Smooth muscle cell (in vitro differentiated cells): ENCODE results near the gene LAMC3. TPM values are rescaled to one million over a fixed set of nuclear protein-coding genes. Genes with fewer than 3 reads are reported as not detected.
A peak's percentile ranks its signal among the peaks of the same experiment; 100 is the strongest.

Source experiments
- DNase-seq: peaks from one replicate; lab custom pipeline; 2025; ENCODE audit not compliant: unreplicated experiment; lab: John Stamatoyannopoulos, UW
- H2AFZ ChIP-seq: fragments of 200-600 bp; sonication (generic); 2 replicates; pipeline ENCODE4 v1.6.0; 2016; ENCODE audit warnings: antibody characterized with exemption, low read depth, mild to moderate bottlenecking
- H3F3A ChIP-seq: fragments of 200-600 bp; sonication (generic); 2 replicates; pipeline ENCODE4 v1.6.0; 2017; ENCODE audit warnings: antibody characterized with exemption, low read depth
- H3K27ac ChIP-seq: fragments of 200-600 bp; sonication (generic); 2 replicates; pipeline ENCODE4 v1.5.1; 2016; ENCODE audit warnings: low read depth, mild to moderate bottlenecking
- H3K27me3 ChIP-seq: fragments of 200-600 bp; sonication (generic); 2 replicates; pipeline ENCODE4 v1.6.1; 2016; ENCODE audit warnings: low read depth, mild to moderate bottlenecking
- H3K36me3 ChIP-seq: fragments of 200-600 bp; sonication (generic); 2 replicates; pipeline ENCODE4 v1.5.1; 2016; ENCODE audit warnings: low read depth
- H3K4me1 ChIP-seq: fragments of 200-600 bp; sonication (generic); 2 replicates; pipeline ENCODE4 v1.5.1; 2016; ENCODE audit warnings: low read depth
- H3K4me2 ChIP-seq: fragments of 200-600 bp; sonication (generic); 2 replicates; pipeline ENCODE4 v1.6.0; 2016; ENCODE audit warnings: mild to moderate bottlenecking
- H3K4me3 ChIP-seq: fragments of 200-600 bp; sonication (generic); 2 replicates; pipeline ENCODE4 v1.5.1; 2016; ENCODE audit warnings: mild to moderate bottlenecking
- H3K79me2 ChIP-seq: fragments of 200-600 bp; sonication (generic); 2 replicates; pipeline ENCODE4 v1.6.0; 2016; ENCODE audit warnings: low read depth, mild to moderate bottlenecking
- H3K9ac ChIP-seq: fragments of 200-600 bp; sonication (generic); 2 replicates; pipeline ENCODE4 v1.6.0; 2016; ENCODE audit warnings: low read depth
- H3K9me3 ChIP-seq: fragments of 200-600 bp; sonication (generic); replicated peaks from 2 replicates; pipeline ENCODE4 v1.5.1; 2016; ENCODE audit warnings: low read depth
- H4K20me1 ChIP-seq: fragments of 200-600 bp; sonication (generic); 2 replicates; pipeline ENCODE4 v1.6.0; 2016; ENCODE audit warnings: low read depth
- CTCF ChIP-seq: fragments of 200-600 bp; sonication (generic); IDR thresholded peaks from 2 replicates; pipeline ENCODE4 v1.5.1; 2017; ENCODE audit warnings: borderline replicate concordance, mild to moderate bottlenecking, antibody characterized with exemption; ENCODE audit not compliant: insufficient read depth, poor library complexity, severe bottlenecking
- WGBS: methylation state at CpG from one replicate; pipeline ENCODE4 v1.1.7; 2016; ENCODE audit warnings: low lambda C conversion rate; 5-methylcytosine and 5-hydroxymethylcytosine counted together
- polyA plus RNA-seq: library from polyadenylated mRNA; unstranded; fragments of >200 nt; fragmentation: Nextera tagmentation; extraction: Ambion mirVana; gene quantifications from 2 replicates; pipeline ENCODE4 v1.2.1, GENCODE V29; 2016
- total RNA-seq: library from RNA; depleted of rRNA; stranded (reverse); fragments of >200 nt; gene quantifications from 2 replicates; pipeline ENCODE4 v1.2.3, GENCODE V29; 2014

LAMC3 gene
- total and polyA plus RNA-seq, 2 experiments from 2014 or later, result 21.3 to 72.0 TPM

- no peak overlapping the region for H3K9ac ChIP-seq
- H3K36me3 ChIP-seq, result no peaks in the 10 kb centered on the region
- peaks cover 10% of the 10 kb centered on the region for H3K79me2 ChIP-seq
- WGBS, result 44% methylated on average over 14 of the region's 14 CpGs
- H3F3A ChIP-seq, result peaks cover 9% of the 10 kb centered on the region
- TF ChIP-seq CTCF, result no peak
- no peaks in the 10 kb centered on the region for H3K9me3 ChIP-seq
- no peak overlapping the region for H2AFZ ChIP-seq
- H3K4me1 ChIP-seq, result peaks cover 12% of the 10 kb centered on the region
- H3K27me3 ChIP-seq, result no peaks in the 10 kb centered on the region
- peak overlapping the region; percentile 88 for H3K4me2 ChIP-seq
- DNase-seq, result no peak
- no peaks in the 10 kb centered on the region for H4K20me1 ChIP-seq
- peak overlapping the region; percentile 91 for H3K27ac ChIP-seq
- peak overlapping the region; percentile 30 for H3K4me3 ChIP-seq
Observed at GRCh38 chr9:131010482-131011273, 1.7 kb downstream of the LAMC3 start.

- H3K27me3 ChIP-seq, result no peaks in the 10 kb centered on the region
- H3K79me2 ChIP-seq, result peaks cover 10% of the 10 kb centered on the region
- peak overlapping the region; percentile 75 for H3K9ac ChIP-seq
- H3K27ac ChIP-seq, result peak overlapping the region; percentile 91
- H2AFZ ChIP-seq, result no peak overlapping the region
- no peaks in the 10 kb centered on the region for H4K20me1 ChIP-seq
- no peaks in the 10 kb centered on the region for H3K36me3 ChIP-seq
- no peaks in the 10 kb centered on the region for H3K9me3 ChIP-seq
- H3F3A ChIP-seq, result peaks cover 9% of the 10 kb centered on the region
- H3K4me2 ChIP-seq, result peak overlapping the region; percentile 88
- H3K4me1 ChIP-seq, result peaks cover 12% of the 10 kb centered on the region
- 49% methylated on average over 7 of the region's 8 CpGs for WGBS
- H3K4me3 ChIP-seq, result peak overlapping the region; percentile 30
- no peak for DNase-seq
- no peak for TF ChIP-seq CTCF
Observed at GRCh38 chr9:131011274-131012022, 2.5 kb downstream of the LAMC3 start.

- TF ChIP-seq CTCF, result no peak
- peaks cover 10% of the 10 kb centered on the region for H3K79me2 ChIP-seq
- WGBS, result 40% methylated on average over 6 of the region's 6 CpGs
Observed at GRCh38 chr9:131012023-131012334, 3.0 kb downstream of the LAMC3 start.

More at GRCh38 chr9:131012023-131012334, 3.0 kb downstream of the LAMC3 start:
- DNase-seq, result no peak
- Histone ChIP-seq H3K27ac (peak overlapping the region; percentile 91), H3K4me2 (peak overlapping the region; percentile 88), H3F3A (peaks cover 9% of the 10 kb centered on the region), H3K4me1 (peaks cover 12% of the 10 kb centered on the region), H2AFZ (peak overlapping the region; percentile 64), H3K9ac (peak overlapping the region; percentile 75), H3K9me3 (no peaks in the 10 kb centered on the region), H3K36me3 (no peaks in the 10 kb centered on the region), H3K27me3 (no peaks in the 10 kb centered on the region), H4K20me1 (no peaks in the 10 kb centered on the region), H3K4me3 (peak overlapping the region; percentile 14)
